Measurements from ENCODE around the gene PEX3. TPM values are rescaled to one million over a fixed set of nuclear protein-coding genes. Genes with fewer than 3 reads are reported as not detected.

Gene PEX3, protein sequence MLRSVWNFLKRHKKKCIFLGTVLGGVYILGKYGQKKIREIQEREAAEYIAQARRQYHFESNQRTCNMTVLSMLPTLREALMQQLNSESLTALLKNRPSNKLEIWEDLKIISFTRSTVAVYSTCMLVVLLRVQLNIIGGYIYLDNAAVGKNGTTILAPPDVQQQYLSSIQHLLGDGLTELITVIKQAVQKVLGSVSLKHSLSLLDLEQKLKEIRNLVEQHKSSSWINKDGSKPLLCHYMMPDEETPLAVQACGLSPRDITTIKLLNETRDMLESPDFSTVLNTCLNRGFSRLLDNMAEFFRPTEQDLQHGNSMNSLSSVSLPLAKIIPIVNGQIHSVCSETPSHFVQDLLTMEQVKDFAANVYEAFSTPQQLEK
- 21.9 TPM for total RNA-seq
- polyA plus RNA-seq (ENCODE audit: insufficient read depth in 1 of 8, insufficient read length in 8 of 8, low replicate concordance in 1 of 8): 10 to 100 TPM; 12.2 to 18.4 (median 13.7) TPM
- long read RNA-seq, donor 1, partial matches to known transcripts: 0 of 3 reads
- long read RNA-seq, donor 1, other reads (novel, unspliced or antisense): 0 of 3 reads
- long read RNA-seq, donor 2: 0 reads
- long read RNA-seq, donor 3, transcript PEX3-201 (12 exons, 1,969 nt): major isoform, 9 of 11 reads
- long read RNA-seq, donor 3, partial matches to known transcripts: 0 of 11 reads
- long read RNA-seq, donor 3, other reads (novel, unspliced or antisense): 0 of 11 reads
- long read RNA-seq, donor 4, partial matches to known transcripts: 0 of 3 reads
- long read RNA-seq, donor 4, other reads (novel, unspliced or antisense): 0 of 3 reads
- long read RNA-seq, donor 5, transcript PEX3-201 (12 exons, 1,969 nt): major isoform, 17 of 17 reads
- long read RNA-seq, donor 5, partial matches to known transcripts: 0 of 17 reads
- long read RNA-seq, donor 5, other reads (novel, unspliced or antisense): 0 of 17 reads
- long read RNA-seq, donor 6, transcript PEX3-201 (12 exons, 1,969 nt): major isoform, 14 of 16 reads
- long read RNA-seq, donor 6, partial matches to known transcripts: 0 of 16 reads
- long read RNA-seq, donor 6, other reads (novel, unspliced or antisense): 0 of 16 reads
- long read RNA-seq, donor 7, transcript PEX3-201 (12 exons, 1,969 nt): major isoform, 5 of 6 reads
- long read RNA-seq, donor 7, partial matches to known transcripts: 0 of 6 reads
- long read RNA-seq, donor 7, other reads (novel, unspliced or antisense): 0 of 6 reads
- long read RNA-seq, donor 8, transcript PEX3-201 (12 exons, 1,969 nt): major isoform, 5 of 6 reads
- long read RNA-seq, donor 8, partial matches to known transcripts: 0 of 6 reads
- long read RNA-seq, donor 8, other reads (novel, unspliced or antisense): 0 of 6 reads
- long read RNA-seq, donor 9, partial matches to known transcripts: 0 of 4 reads
- long read RNA-seq, donor 9, other reads (novel, unspliced or antisense): 0 of 4 reads
- long read RNA-seq, donor 10, partial matches to known transcripts: 0 of 7 reads
- long read RNA-seq, donor 10, other reads (novel, unspliced or antisense): 0 of 7 reads
- long read RNA-seq, donor 11, partial matches to known transcripts: 0 of 5 reads
- long read RNA-seq, donor 11, other reads (novel, unspliced or antisense): 0 of 5 reads

DNA sequence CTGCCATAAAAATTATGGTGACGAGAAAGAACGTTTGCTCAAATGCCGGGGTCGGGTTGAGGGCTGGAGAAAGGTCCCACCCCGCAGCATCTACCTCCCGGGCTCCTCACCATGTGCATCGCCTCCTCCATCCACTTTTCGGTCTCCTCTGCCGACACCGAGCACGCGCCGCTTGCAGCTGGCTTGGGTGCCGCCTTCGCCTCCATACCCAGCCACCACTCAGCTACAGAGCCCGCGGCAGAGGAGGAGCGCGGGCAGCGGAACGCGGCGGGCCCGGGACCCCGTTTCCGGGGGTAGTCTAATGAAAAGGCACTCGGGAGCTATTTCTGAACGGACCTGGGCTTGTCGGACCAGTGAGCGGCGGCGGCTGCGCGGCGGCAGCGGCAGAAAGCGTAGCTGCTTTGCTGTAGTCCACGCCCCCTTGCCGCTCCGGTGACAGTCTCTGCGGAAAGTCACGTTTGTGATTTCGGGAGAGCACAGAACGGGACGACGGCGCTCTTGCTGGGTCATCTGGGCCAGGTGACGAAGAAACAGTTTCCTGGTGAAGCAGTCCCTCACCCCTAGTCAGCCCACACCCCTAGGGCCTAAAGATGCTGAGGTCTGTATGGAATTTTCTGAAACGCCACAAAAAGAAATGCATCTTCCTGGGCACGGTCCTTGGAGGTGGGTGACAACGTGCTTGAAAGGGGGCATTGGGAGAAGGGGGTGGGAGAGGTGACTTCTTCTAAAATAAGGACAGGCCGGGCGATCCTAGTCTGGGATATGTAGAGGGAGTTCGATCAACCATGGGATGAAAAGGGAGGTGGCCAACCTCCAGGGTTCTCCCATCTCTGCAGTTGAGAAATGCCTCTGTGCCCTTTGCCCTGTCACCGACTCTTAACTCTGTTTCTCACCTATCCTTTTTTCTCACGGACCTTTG is at the start of gene PEX3, which contains the start of gene ADAT2:
TSS of gene PEX3 (plus strand) at position 353 of the 919 bp plus-strand sequence. CDS start at position 591, 238 bp downstream.
TSS of gene ADAT2 (minus strand) at position 243 of the 919 bp plus-strand sequence. CDS start at position 206, 37 bp downstream.
- Histone ChIP-seq H3K4me1 (ENCODE audit: control insufficient read depth, insufficient read depth, low read length) (peaks cover 2% of the 10 kb centered on the region), H3K4me3 (ENCODE audit: low read length) (peak within 1 kb of the TSS; percentile 72), H3K9me3 (replicated peaks; ENCODE audit: control insufficient read depth, low read depth, low read length) (no peaks in the 10 kb centered on the region), H3K27ac (ENCODE audit: low read length) (peak within 1 kb of the TSS; percentile 81), H3K27me3 (ENCODE audit: control insufficient read depth, insufficient read depth, low read length) (no peaks in the 10 kb centered on the region), H3K36me3 (ENCODE audit: control insufficient read depth, insufficient read depth, low read length) (peaks cover 4% of the 10 kb centered on the region)
- peak; percentile 97 for DNase-seq
- WGBS (ENCODE audit: insufficient coverage): 0% methylated on average over 51 of the region's 56 CpGs

DNA sequence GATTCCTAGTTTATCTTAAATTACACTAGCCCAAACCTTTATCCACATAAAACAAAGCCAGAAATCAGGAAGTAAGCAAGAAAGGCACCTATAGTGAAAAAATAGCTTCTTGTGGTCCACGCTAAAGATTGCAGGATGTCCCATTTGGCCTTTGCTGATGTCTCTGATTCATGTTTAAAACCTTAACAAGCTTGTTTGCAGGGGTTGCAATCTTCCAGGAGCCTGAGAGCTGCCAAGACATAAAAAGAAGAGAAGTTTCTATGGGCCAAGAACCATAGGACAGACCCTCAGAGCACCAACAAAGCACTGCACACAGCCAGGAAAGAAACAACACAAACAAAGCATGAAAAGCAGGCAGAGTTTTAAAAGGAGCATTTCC is 49.5 kb upstream of the PEX3 start:
- Histone ChIP-seq H3K9me3 (replicated peaks; ENCODE audit: control insufficient read depth, low read depth, low read length) (no peaks in the 10 kb centered on the region), H3K4me3 (ENCODE audit: low read length) (no peak overlapping the region), H3K27ac (ENCODE audit: low read length) (no peak overlapping the region), H3K36me3 (ENCODE audit: control insufficient read depth, insufficient read depth, low read length) (no peaks in the 10 kb centered on the region), H3K27me3 (ENCODE audit: control insufficient read depth, insufficient read depth, low read length) (no peaks in the 10 kb centered on the region), H3K4me1 (ENCODE audit: control insufficient read depth, insufficient read depth, low read length) (peaks cover 33% of the 10 kb centered on the region)
- no peak for DNase-seq
- 50% methylated on average over 1 of the region's 1 CpG for WGBS (ENCODE audit: insufficient coverage)

- H3K27ac ChIP-seq (ENCODE audit: low read length): no peak overlapping the region
- H3K4me1 ChIP-seq (ENCODE audit: control insufficient read depth, insufficient read depth, low read length): peaks cover 28% of the 10 kb centered on the region
- H3K27me3 ChIP-seq (ENCODE audit: control insufficient read depth, insufficient read depth, low read length): no peaks in the 10 kb centered on the region
- DNase-seq: no peak
- no peaks in the 10 kb centered on the region for H3K9me3 ChIP-seq (replicated peaks; ENCODE audit: control insufficient read depth, low read depth, low read length)
- no peaks in the 10 kb centered on the region for H3K36me3 ChIP-seq (ENCODE audit: control insufficient read depth, insufficient read depth, low read length)
- H3K4me3 ChIP-seq (ENCODE audit: low read length): no peak overlapping the region
- WGBS (ENCODE audit: insufficient coverage): no CpG with 5 or more reads among the region's 5 CpGs
Measured at GRCh38 chr6:143401636-143402370, 48.8 kb upstream of the PEX3 start.

- peaks cover 17% of the 10 kb centered on the region for H3K4me1 ChIP-seq (ENCODE audit: control insufficient read depth, insufficient read depth, low read length)
- no peaks in the 10 kb centered on the region for H3K36me3 ChIP-seq (ENCODE audit: control insufficient read depth, insufficient read depth, low read length)
- no peak for DNase-seq
- no peaks in the 10 kb centered on the region for H3K9me3 ChIP-seq (replicated peaks; ENCODE audit: control insufficient read depth, low read depth, low read length)
- no peaks in the 10 kb centered on the region for H3K27me3 ChIP-seq (ENCODE audit: control insufficient read depth, insufficient read depth, low read length)
- no peak overlapping the region for H3K27ac ChIP-seq (ENCODE audit: low read length)
- 90% methylated on average over 5 of the region's 7 CpGs for WGBS (ENCODE audit: insufficient coverage)
- H3K4me3 ChIP-seq (ENCODE audit: low read length): no peak overlapping the region
Measured at GRCh38 chr6:143402721-143403336, 47.8 kb upstream of the PEX3 start.

DNA sequence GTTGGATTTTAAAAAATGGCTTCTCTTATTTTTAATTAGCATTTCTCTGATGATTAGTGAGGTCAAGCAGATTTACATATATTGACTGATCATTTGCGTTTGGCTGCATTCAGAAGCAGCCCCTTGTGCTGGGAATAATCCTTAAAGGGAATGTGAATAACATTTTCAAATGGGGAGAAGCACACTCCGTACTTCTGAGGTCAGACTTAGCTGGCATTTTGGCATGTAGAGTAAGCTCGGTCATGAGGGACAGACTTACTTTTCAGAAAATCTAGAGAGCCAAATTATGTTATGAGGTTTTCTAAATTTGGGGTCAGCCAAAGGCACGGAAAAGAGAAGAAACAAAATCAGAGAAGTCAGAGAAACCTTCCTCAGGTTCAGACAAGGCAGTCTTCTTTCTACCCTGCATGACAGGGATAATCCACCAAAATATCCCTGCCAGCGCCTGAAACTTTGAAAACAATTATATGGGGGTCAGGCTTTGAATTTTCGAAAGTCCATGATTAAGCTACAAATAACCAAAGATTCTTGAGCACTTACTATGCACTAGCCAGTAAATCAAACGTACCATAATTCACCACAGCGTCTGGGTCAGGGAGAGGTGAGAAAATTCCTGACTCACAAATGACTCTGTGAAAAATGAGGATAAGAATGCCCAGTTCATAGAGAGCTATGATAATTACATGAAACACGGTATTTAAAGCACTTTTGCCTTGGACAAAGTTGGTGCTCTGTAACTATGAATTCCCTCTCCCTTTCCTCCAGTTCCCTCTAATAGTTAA is 45.0 kb upstream of the PEX3 start:
- Histone ChIP-seq H3K4me3 (ENCODE audit: low read length) (no peak overlapping the region), H3K27me3 (ENCODE audit: control insufficient read depth, insufficient read depth, low read length) (no peaks in the 10 kb centered on the region), H3K27ac (ENCODE audit: low read length) (no peak overlapping the region), H3K9me3 (replicated peaks; ENCODE audit: control insufficient read depth, low read depth, low read length) (no peaks in the 10 kb centered on the region), H3K36me3 (ENCODE audit: control insufficient read depth, insufficient read depth, low read length) (no peaks in the 10 kb centered on the region), H3K4me1 (ENCODE audit: control insufficient read depth, insufficient read depth, low read length) (peaks cover 6% of the 10 kb centered on the region)
- 87% methylated on average over 4 of the region's 9 CpGs for WGBS (ENCODE audit: insufficient coverage)
- no peak for DNase-seq

- Histone ChIP-seq H3K4me3 (ENCODE audit: low read length) (no peak overlapping the region), H3K4me1 (ENCODE audit: control insufficient read depth, insufficient read depth, low read length) (no peaks in the 10 kb centered on the region), H3K9me3 (replicated peaks; ENCODE audit: control insufficient read depth, low read depth, low read length) (no peaks in the 10 kb centered on the region), H3K27me3 (ENCODE audit: control insufficient read depth, insufficient read depth, low read length) (no peaks in the 10 kb centered on the region), H3K27ac (ENCODE audit: low read length) (no peak overlapping the region), H3K36me3 (ENCODE audit: control insufficient read depth, insufficient read depth, low read length) (no peaks in the 10 kb centered on the region)
- 90% methylated on average over 2 of the region's 3 CpGs for WGBS (ENCODE audit: insufficient coverage)
- no peak for DNase-seq
Measured at GRCh38 chr6:143406673-143407072, 43.9 kb upstream of the PEX3 start.

- Histone ChIP-seq H3K9me3 (replicated peaks; ENCODE audit: control insufficient read depth, low read depth, low read length) (no peaks in the 10 kb centered on the region), H3K27ac (ENCODE audit: low read length) (no peak overlapping the region), H3K4me3 (ENCODE audit: low read length) (no peak overlapping the region), H3K4me1 (ENCODE audit: control insufficient read depth, insufficient read depth, low read length) (no peaks in the 10 kb centered on the region), H3K27me3 (ENCODE audit: control insufficient read depth, insufficient read depth, low read length) (no peaks in the 10 kb centered on the region), H3K36me3 (ENCODE audit: control insufficient read depth, insufficient read depth, low read length) (no peaks in the 10 kb centered on the region)
- DNase-seq: no peak
Measured at GRCh38 chr6:143408151-143408786, 42.3 kb upstream of the PEX3 start.
